Stimulated activated CD4-positive, alpha-beta T cell treated with anti-CD3 and anti-CD28 coated beads, Interleukin-4, amount 100 ng/mL, for 4 hours (primary cell): ENCODE data around the gene XAB2.

Experiments
- DNase-seq, 2 experiments: peaks; one replicate each; pipeline ENCODE4 v3.0.0-alpha.2; 2020

The XAB2 gene

DNA sequence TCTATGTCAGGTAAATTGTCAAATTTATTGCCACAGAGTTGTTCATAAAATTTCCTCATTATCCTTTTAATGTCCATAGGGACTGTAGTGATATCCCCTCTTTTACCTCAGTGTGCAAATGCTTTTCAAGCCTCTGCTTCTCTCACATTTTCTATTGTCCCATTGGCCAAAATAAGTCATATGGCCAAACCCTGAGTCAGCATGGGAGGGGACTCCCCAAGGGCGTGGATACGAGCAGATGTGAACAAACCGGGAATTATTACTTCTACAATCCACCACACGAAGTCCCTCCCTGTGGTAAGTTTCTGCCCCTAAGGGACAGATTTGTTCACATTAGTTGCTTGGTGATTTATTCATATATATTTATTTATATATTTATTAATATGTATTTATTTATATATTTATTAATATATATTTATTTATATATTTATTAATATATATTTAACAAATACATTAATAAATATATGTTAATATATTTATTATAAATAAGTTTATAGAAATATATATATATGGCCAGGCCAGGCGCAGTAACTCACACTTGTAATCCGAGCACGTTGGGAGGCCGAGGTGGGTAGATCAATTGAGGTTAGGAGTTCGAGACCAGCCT lies 53.8 kb downstream of the XAB2 start:
- DNase-seq = no peak

DNA sequence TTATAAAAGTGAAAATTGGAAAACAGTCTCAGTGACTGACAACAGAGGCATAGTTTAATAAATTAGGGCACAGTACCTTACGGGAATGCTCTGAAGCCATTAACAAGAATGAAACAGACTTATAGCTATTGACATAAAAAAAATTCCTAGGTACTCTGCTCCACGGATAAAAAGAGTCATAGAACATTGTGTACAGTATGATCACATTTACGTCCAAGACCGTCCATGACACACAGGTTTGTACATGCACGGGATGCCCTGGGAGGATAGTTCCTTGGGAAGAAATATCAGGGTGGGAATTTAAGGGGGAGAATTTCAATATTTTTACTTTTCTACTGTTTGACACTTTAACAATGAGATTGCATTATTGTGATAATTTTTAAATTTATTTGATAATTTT lies 58.6 kb downstream of the XAB2 start:
- DNase-seq = no peak
